Eye (tissue), 1 donor: ENCODE data around the gene FOCAD.
"Not testable (repeated sequence)": the region's sequence is repeated elsewhere in the genome, so short reads cannot be mapped to it uniquely, and the experiment has no call there.

Source experiments
- DNase-seq: peaks from one replicate; pipeline ENCODE4 v3.0.0-alpha.2; 2015

FOCAD gene

GRCh38 chr9:20884985-20885593 lies 201.0 kb downstream of the FOCAD start:
- DNase-seq = peak; percentile 48

- DNase-seq = no peak
Observed at GRCh38 chr9:20898885-20899554, 215.0 kb downstream of the FOCAD start.

- DNase-seq = no peak
Observed at GRCh38 chr9:20903212-20903611, 219.2 kb downstream of the FOCAD start.

DNA sequence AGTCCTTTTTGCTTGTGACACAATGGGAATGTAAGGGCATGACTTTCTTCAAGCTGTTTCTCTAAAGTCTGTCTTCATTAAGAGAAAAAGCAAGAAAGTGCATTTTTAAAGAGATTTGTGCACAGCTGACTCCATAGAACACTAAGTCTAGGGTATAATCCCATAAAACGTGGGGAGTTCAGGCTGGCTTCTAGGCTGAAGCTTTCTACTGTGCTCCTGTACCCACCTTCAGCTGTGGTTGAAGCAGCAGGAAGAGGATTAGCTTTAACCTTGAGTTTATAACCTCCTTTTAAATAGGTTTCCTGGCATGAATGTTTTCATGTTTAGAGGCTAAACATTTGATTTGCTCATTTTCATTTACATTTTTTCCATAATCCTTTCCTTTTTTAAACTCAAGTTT lies 220.9 kb downstream of the FOCAD start:
- no peak for DNase-seq

- no peak for DNase-seq
Observed at GRCh38 chr9:20906326-20906725, 222.3 kb downstream of the FOCAD start.

GRCh38 chr9:20908461-20908860 lies 224.4 kb downstream of the FOCAD start:
- DNase-seq = no peak

DNA sequence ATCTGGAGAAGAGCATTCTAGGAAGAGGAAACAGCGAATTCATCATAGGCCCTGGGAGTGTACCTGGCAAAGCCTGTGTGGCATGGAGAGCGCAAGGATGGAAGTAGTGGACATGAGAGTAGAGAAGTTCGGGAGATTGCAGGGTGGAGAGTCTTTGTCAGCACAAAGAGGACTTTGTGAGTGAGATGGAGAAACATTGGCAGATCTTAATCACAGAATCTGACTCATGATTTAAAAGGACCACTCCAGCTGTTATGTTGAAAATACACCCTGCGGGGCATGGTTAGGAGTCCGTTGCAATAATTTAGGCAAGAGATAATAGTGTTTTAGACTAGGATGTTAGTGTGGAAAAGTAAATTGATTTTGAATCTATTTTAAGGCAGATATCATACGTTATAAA lies 230.5 kb downstream of the FOCAD start:
- no peak for DNase-seq

- no peak for DNase-seq
Observed at GRCh38 chr9:20921362-20921761, 237.3 kb downstream of the FOCAD start.

- DNase-seq = no peak
Observed at GRCh38 chr9:20925256-20926045, 241.4 kb downstream of the FOCAD start.

- DNase-seq = no peak
Observed at GRCh38 chr9:20929276-20929675, 245.2 kb downstream of the FOCAD start.

DNA sequence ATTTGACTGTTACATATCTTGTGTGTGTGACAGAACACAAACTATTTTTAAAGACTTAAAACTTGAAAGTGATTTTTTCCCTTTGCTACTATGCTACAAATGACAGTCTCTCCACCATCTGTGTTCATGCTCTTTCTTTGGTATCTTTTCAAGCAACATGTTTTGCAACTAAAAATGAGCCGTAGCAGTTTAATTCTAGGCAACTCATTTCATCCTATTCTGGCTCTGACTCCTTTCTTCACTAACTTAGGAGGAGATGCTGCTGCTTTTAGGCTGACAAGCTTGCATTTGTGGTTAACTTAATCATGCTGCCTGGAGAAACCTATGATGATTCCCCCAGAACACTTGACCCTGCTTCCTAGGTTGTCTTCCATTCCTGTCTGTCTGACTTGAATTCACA lies 246.8 kb downstream of the FOCAD start:
- DNase-seq = no peak

DNA sequence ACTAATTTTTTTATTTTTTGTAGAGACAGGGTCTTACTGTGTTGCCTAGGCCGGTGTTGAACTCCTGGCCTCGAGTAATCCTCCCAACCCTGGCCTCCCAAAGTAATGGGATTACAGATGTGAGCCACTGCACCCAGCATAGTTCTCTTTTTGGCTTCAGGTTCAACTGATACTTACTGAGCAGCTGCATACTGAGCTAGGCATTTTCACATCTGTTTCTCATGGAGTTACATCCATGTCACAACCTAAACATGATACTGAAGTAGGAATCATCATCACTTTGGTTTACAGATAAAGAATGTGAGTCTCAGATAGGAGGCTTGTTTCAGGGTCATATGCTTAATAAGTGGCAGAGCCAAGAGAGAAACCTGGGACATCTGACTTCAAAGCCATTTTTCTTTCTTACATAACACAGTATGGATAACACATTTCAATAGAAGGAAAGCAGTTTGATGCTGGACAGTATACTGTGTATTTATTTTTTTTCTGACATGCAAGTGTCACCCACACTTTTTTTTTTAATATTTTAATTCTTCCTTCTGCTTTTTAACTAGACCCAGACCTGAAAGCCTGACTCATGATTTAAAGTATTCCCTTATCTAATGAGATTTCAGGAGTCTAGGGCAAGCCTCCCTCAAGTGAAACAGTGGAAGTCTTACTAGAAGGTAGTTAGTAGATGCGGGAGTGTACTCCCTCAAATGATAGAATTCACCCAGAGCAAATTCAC lies 256.6 kb downstream of the FOCAD start:
- peak; percentile 39 for DNase-seq

GRCh38 chr9:20941174-20941690 lies 257.2 kb downstream of the FOCAD start:
- DNase-seq = peak; percentile 90

GRCh38 chr9:20944507-20944906 lies 260.4 kb downstream of the FOCAD start:
- DNase-seq = no peak

GRCh38 chr9:20945269-20945668 lies 261.2 kb downstream of the FOCAD start:
- DNase-seq = no peak

DNA sequence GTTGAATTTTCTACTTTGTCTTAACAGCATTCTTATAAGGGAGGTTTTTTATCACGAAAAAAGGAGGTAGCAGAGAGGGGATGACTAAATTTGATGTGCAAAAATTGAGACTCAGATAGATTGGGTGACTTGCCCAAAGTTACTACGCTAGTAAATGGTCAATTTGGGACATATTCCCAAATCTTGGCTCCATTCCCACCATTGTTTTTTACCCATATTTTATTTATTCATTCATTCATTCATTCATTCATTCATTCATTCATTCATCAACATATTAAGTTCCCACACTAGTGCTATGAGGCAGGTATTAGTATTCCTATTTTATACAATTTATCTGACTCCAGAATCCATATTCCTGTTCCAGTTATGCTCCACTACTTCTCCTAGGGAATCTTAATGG lies 261.8 kb downstream of the FOCAD start:
- no peak for DNase-seq

- DNase-seq = no peak
Observed at GRCh38 chr9:20948703-20949102, 264.6 kb downstream of the FOCAD start.

GRCh38 chr9:20950707-20951106 lies 266.6 kb downstream of the FOCAD start:
- no peak for DNase-seq

GRCh38 chr9:20962536-20963225 lies 278.6 kb downstream of the FOCAD start:
- peak; percentile 40 for DNase-seq

DNA sequence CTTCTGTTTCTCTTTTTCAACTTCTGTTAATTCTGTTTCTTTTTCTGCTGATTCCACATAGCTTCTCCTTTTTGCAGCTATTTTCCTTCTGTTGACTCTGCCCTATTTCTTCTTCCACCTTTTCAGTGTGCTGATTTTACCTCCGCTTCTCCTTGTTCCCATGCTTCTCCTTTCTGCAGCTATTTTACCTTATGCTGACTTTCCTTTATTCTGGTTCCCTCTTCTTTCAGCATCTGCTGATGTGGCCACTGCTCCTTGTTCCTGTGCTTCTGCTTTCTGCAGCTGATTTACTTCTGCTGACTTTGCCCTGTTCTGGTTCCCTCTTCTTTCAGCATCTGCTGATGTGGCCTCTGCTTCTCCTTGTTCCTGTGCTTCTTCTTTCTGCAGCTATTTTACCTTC lies 288.6 kb downstream of the FOCAD start:
- no peak for DNase-seq

- not testable (repeated sequence) for DNase-seq
Observed at GRCh38 chr9:20973246-20973947, 289.3 kb downstream of the FOCAD start.
